Stimulated activated CD8-positive, alpha-beta memory T cell treated with anti-CD3 and anti-CD28 coated beads, Interleukin-15, amount 100 ng/mL, for 48 hours (primary cell): ENCODE results near the gene AGAP1.

Experiments
- DNase-seq, 2 donors: peaks; one replicate each; pipeline ENCODE4 v3.0.0-alpha.2; 2020; ENCODE audit warnings: low read depth in 2 of 2

The AGAP1 gene

DNA sequence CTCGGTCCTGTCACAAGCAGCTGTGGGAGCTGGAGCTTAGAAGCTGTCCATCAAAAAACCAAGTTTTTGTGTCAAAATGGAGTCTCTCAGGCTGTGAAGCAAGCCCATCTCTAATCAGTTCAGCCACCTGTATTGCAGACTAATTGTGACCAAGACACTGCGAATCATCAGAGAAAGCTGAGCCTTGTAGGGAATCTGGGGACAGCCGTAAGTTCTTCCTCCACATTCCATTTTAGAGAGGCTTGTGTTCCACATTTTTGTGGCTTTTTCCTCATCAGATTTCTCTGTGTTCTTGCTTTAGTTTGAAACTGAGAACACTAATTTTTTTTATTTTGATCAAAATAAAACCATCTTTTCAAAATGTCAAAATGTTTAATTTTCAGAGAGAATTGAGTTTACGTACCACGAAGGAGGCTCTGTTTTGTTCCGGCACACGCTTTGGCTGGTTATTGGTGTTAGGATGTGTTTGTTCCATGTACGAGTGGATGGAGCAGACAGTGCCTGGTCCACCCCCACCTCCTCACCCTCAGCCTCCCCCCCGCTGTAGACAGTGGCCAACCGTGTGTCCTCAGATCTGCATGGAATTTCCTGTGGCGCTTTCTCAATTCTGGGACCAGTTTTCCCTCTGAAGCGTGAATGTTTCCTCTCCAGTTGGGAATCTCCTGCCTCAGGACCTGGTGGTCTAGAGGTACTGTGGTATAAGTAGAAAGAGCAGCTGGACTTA, 140.8 kb downstream of the AGAP1 start:
- no peak for DNase-seq

DNA sequence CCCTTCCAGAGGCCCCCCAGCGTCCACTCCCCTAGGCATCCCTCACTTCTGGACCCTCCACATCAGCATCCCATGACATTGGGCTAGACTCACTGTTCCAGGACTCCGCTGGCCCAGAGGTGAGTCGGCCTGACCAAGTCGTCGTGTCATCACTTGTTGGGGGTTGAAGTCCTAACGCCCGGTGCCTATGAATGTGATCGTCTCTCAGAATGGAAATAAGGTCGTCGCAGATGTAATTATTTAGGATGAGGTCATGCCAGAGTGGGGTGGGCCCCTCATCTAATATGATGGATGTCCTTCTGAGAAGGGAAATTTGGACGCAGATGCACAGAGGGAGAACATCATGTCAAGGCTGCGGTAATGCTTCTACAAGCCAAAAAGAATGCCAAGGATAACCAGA, 142.7 kb downstream of the AGAP1 start:
- DNase-seq, result no peak

DNA sequence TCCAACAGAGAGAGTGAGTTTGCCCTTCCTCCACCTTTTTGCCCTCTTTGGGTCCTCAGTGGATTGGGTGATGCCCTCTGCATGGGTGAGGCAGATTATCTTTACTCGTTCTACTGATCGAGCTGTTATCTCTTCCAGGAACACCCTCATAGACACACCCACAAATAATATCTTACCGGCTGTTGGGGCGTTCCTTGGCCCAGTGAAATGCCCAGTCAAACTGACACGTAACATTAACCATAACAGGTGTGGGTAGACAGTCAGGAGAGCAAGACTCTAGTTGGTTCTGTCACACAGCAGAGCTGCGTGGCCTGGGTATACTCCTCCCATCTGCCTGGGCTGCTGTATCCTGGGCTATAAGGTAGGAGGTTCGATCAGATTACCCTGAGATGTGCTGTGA, 144.1 kb downstream of the AGAP1 start:
- DNase-seq, result no peak

DNA sequence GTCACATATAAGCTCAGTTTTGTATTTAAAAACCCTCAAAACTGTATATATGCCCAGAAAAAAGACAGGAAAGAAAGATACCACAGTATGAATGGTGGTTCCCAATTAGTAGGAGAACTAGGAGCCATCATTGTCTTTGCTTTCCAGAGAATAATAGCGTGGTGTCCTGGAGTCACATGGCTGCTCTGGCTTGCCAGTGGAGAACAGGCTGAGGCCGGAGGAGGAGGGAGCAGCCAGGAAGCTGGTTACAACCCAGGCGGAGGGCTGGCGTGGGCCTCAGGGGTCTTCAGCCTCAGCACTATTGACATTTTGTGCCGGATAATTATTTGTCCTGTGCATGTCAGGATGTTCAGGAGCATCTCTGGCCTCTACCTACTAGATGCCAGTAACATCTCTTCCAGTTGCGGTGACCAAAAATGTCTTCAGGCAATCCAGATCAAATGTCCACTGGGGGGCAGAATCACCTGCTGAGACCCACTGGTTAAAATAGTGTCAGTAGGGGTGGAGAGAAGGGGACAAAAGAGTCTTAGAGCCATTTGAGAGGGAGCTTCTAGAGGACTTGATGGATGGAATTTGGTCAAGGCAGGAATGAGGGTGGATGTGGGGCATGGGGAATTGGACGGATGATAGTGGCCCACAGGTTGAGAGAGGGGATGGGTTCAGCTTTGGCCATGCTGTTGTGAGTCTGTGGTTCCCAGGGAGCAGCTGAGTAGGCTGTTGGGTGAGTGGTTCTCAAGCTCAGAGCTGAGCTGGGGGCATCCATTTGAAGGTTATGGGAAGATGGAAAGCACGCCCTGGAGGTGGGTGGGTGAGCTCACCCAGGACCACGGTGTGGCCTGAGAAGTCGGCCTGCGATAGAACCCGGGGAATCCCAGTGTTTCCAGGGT, 144.9 kb downstream of the AGAP1 start:
- DNase-seq, result no peak

DNA sequence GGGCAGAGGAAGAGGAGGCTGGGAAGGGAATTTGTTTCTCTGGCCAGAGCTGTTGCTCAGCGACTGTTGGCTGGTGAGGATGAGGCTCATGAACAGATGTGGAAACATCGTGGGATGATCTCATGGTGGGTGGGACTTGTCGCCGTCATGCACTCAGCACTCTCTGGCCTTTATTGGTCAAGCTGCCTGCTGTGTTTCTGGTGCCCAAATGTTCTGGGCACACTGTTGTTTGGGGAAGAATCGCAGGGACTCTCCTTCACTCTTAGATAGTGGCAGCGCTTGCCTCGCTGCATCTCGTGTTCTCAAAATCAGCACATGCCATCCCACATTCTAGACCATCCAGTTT, 145.6 kb downstream of the AGAP1 start:
- DNase-seq, result no peak

DNA sequence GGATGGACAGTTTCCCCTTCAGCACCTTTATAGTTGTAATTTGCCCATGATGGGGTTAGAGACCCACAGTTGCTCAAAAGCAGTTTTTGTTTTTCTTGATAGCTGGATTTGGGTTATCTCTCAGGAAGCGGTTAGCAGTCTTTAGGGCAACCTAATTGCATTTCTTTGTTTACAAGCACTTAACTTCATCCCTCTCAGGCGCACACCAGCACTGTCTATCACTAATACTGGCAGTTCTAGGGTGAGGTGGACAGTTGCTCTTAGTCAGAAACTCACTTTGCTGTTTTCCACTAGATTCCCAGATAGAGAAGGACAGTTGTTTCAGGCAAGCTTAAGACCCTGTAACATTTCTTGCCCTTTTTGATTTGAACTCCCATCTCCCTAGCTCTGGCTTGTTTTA, 146.0 kb downstream of the AGAP1 start:
- no peak for DNase-seq

DNA sequence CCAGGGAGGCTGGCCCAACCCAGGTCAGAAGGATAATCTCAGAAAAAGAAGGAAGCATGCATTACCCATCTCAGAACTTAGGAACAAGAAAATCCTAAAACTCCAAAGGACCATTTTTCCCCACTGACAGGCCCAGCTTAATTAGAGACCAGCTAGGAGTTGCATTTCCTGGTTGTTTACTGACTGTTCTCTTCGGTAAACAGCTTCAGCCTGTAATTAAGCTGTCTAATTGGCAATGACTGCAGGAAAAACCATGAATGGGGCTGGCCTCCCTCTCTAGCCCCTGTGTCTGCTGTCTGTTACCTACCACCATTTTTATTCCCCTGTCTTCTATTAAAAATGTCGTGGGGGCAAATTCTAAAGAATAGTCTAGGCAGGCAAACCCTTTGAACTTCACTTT, 146.5 kb downstream of the AGAP1 start:
- no peak for DNase-seq

DNA sequence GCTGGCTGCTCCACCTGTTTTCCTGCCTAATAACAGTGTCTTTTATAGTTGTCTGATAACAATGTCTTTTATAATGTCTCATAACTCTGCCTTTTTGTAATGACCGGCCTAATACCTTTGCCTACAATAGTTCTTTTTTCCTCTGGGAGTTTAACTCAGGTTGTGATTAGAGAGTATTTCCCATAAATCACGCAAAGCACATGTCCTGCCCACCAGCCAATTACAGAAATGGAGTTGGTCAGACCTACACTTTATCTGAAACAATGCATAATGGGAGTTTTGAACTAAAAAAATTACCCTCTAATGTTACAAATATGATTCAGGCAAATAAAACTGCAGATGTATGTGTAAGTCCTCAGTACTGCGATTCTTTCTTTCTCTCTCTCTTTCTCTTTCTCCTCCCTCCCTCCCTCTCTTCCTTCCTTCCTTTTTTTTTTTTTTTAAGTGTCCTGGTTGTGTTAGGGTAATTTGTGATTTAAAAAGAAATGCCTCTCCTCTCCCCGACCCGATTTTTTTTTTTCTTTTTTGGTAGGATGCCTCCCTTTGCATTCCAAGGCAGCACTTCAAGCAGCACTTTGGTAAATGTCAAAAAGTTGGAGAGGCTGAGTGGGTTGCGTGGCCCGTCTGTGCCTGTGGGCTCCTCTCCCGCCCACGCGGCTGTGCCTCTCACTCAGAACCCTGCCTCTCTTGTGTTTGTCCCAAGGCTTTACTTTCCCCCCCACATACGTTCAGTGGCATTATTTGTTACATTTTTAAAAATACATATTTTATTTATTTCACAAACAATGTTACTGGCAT, 147.3 kb downstream of the AGAP1 start:
- DNase-seq, result no peak

DNA sequence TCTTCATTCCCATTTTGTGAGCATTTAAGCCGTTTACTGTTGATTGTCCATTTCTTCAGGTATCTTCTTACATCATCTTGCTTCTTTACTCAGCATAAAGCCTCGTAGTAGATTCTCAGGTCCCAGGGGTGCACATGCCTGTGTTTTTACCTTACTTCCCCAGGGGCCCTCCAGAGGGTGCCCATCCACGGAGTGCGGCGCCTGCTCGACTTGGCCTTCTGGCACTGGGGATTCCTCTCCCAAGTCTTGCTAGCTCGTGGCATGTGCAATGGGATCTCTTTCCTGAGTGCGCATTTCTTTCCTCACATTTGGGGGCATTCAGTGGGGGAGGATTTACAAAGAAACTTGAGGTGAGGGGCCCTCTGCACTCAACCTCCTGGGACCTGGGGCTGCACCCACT, 148.1 kb downstream of the AGAP1 start:
- DNase-seq, result no peak

DNA sequence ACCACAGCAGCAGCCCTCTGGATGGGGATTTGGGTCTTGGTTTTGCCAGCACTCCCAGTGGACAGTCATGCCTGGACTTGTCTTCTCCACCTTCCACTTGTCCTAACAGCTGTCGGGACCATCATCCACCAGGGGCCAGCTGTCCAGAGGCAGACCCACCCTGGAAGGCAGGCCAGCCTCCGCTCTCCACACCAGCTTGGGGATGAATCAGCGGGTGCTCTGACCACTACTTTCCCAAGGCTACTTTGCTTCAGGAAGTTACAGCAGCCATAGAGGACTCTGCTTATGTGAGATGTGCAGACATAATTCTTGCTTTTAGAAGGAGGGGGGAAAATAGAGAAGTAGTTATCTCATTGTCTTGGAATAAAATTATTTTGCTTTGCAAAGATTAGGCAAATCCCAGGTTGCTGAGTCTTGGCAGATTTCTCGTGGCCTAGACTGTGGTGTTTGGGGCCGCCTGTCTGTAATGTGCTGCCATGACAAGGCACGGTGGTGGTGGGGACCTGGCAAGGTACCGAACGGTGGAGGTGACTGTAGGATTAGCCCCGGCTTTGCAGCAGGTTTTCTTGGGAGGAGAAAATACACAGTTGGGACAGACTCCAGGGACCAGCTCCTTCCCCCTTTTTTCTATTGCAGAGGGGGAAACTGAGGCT, 148.7 kb downstream of the AGAP1 start:
- no peak for DNase-seq

DNA sequence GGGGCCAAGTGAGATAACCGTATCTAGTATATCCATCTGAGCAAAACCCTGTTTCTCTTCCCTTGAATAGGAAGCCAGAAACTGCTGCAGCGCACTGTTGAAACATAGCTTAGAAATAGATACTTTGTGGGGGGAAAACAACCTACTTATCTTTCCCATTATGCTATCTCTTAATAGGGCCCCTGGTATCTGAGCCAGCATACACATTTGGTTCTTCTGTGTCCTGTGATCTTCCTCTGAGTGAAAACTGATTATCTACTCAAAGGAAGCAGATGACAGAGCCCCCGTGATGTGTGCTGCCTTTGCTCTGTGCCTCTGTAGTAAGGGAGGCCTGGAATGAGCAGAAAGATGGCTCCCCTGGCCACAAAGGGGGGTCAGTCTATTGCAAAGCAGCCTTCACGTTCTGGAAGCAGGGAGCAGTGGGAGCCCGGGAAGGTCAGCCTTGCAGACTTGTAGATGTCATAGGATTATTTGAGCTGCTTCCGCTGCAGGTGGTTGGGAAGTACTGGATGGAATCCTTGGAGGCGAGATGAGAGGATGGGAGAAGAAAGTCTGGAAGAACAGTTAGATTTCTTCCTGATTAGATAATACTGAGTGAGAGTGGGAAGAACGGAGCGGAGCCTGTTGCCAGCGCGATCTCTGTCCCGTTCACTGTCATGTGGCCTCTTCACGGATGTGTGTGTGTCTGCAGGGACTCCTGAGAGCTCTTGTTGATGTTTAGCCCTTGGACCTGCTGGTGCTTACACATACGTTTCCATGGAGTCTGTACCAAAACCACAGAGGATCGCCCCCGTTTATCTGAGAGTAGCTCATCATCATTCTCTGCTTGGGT, 150.1 kb downstream of the AGAP1 start:
- DNase-seq, result no peak

DNA sequence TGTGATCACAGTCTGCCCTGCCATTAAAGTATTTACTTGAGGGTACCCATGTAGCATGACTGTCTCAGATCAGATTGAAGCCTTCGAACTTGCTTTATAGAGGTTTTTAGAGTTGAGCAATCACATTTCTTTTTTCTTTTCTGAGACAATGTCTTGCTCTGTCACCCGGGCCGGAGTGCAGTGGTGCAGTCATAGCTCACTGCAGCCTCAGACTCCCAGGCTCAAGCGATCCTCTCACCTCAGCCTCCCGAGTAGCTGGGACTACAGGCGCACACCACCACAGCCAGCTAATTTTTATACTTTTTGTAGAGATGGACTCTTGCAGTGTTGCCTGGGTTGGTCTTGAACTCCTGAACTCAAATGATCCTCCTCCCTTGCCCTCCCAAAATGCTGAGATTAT, 153.4 kb downstream of the AGAP1 start:
- DNase-seq, result no peak

DNA sequence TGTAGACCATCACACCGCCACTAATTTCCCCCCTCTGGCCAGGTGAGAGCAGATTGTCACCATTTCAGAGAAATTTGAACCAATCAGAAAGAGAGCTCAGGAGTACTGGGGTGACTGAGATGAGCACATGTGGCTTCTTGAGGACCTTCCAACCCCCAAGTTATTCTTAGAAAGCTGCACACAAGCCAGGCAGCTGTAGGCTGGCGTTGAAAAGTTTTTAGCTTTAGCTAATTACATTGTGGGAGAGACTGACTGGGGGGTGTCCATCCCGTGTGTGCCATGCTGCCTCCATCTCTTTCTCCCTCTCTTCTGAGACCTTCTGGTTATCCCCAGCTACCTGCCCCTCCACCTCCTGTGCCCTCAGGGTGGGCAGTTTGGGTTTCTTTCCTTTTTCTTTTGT, 154.0 kb downstream of the AGAP1 start:
- no peak for DNase-seq

DNA sequence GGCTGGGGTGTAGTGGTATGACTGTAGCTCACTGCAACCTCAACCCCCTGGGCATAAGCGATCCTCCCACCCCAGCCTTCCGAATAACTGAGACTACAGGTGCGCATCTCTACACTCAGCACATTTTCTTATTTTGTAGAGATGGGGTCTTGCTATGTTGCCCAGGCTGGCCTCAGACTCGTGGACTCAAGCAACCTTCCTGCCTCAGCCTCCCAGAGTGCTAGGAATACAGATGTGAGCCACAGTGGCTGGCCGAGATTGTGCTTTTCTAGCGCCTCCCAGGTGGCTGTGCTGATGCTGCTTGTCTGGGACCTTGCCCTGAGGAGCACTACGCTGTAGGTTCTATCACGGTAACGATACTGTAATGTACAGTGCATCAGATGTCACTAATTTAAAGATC, 155.6 kb downstream of the AGAP1 start:
- no peak for DNase-seq

DNA sequence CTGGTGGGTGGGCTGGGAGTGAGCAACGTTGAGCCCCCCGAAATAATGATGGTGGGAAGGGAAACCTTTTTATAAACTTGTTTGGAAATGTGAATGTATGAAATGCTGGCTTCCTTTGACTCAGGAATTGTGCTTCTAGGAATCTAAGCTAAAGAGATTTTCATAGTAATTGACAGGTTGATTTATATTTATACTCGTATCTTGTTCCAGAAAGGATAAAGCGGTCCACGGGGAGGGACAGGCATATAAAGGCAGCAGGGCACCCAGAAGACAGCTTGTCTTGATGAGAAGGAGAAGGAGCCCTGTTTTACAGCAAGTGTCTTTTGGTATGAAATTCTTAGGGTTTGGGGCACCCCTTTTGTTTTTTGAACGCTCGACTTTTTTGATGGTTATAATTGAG, 157.8 kb downstream of the AGAP1 start:
- DNase-seq, result no peak

DNA sequence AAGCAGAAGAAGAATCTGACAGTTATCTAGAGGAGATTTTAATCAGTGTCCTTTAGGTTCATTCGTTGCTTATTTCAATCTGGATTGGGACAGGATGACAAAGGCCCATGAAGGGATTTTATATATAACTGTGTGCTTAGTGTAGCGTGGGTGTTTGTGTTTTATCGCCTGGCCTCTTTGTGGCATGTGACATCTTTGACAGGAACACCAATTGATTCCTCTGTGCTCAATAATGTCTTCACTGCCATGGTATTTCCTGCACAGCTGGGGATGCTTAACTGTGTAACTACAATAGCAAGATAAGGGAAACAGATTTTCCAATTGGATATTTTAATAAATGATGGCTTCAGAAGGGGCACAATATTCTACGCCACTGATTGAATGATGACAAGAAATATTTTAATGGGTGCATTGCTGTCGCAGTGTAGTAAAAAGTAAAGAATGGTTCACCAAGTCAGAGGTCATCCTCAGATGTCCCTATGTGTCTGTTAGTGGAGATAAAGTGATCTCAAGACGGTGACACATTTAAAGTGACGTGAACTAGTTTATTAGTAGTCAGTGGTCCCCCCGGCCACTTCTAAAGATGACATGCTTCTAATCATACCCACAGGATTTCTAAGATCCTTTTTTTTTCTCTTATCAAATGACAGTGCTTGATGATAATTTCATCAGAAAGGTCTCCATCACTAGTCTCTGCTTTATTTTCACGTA, 160.4 kb downstream of the AGAP1 start:
- DNase-seq, result no peak

DNA sequence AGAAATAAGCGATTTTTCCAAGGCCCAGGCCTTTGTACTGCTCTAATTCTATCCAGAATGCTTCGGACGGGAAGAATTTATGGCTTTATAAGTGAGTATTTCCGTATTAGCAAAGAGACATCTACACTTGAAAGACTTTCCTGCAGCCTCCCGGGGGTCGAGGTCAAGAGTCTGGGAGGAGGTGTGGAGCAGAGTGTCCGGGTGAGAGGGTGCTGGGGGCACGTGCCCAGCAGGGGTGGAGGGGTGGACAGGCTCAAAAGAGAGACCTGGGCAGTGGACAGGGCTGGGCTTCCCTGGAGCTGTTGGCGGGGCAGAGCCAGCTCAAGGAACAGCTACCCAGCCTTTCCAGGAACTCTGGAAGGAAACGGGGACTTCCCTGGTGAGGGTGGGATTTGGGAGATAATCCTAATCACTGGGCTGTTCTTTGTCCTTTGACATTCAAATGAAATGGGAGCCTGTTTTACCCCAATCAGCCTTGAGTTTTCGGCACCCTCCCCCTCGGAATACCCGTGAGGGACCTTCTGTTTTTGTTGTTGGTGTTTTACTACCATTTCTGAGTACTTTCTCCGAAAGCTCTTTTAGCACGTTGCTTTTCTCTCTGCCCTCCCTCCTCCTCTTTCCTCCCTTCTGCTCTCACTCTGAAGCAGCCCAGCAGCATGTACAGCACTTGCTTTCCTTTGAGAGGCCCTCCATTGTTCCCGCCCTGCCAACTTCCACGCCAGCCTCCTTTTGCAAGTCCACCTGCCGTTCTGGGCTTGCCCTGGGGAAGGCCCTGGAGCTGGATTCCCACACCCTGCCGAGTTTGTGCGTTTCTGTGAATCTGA, 164.7 kb downstream of the AGAP1 start:
- DNase-seq, result no peak

DNA sequence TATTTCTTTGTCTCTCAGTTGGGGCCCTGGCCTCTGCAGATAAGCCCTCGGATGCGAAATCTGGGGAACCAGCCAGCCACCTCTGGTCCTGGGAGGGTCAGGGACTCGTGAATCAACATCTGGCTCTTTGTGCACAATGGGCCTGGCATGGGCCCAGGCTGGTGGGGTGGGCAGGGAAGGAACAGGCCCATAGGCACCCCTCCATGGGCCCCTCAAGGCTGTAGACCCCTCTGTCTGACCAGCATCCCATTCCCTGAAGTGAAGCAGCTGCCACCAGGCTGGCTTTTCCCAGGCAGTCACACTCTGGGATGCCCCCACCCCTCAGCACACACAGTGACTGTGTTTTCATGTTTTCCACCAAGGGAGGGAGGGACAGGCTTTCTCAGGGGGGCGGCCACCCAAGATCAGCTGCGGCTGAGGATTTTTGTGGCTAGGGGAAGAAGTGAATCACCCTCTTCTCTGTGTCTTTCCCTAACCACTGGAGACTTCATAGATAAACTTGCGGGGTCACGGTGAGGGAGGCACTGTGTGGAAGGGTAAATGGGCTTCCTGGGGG, 166.0 kb downstream of the AGAP1 start:
- no peak for DNase-seq

DNA sequence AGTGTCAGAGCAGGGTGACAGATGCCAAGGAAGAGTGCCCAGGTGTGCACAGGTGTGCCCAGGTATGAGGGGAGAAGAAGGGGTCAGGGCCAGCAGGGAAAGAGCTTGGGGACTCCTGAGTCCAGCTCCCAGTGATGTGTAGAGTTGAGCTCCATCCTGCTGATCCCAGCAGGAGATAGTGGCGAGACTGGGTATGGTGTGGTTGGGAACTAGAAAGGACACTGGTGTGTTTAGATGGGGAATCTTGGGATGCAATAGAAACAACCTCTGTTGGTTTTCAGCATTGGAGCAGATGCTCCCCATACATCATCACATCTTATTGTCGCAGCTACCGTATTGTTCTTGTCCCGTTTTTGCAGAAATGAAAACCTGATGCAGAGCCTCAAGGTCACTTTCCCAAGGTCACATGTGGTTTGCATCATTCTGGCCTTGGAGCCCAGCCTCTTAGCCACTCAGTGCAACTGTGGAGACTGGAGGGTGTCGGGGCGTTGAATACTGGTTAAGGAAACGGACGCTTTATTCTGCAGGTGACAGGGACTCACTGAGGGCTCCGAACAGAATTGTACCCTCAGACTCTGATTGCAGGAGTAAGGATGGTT, 166.7 kb downstream of the AGAP1 start:
- DNase-seq, result no peak
